H1 (cell line): ENCODE data around the gene L3MBTL4. TPM values are rescaled to one million over a fixed set of nuclear protein-coding genes. Genes with fewer than 3 reads are reported as not detected.

Experiments used
- CTCF ChIA-PET: fragments of 300-600 bp; sonication (Branson Sonifier 250); formaldehyde crosslinking; loops from one replicate; lab custom pipeline; 2021; ENCODE audit not compliant: partially characterized antibody; lab: Charles Lee
- POLR2A ChIA-PET: fragments of 300-600 bp; sonication (Branson Sonifier 250); formaldehyde crosslinking; loops from one replicate; lab custom pipeline; 2021; ENCODE audit warnings: inconsistent platforms; ENCODE audit not compliant: partially characterized antibody; lab: Charles Lee
- DNase-seq, 2 experiments: peaks; one replicate each; pipeline versions ENCODE4 v3.0.0 to v3.0.0-alpha.2; 2010 to 2022; ENCODE audit warnings: low spot score in 2 of 2, low read depth in 1 of 2, mixed read lengths in 1 of 2
- FAIRE-seq: peaks from 2 replicates; lab custom pipeline; 2011; peaks lifted over from hg19 to GRCh38; lab: Jason Lieb, UNC
- H2AFZ ChIP-seq: 2 replicates; pipeline ENCODE4 v1.8.1; 2012; ENCODE audit warnings: low read length, inconsistent platforms
- H2AK5ac ChIP-seq: 2 replicates; pipeline ENCODE4 v1.6.1; 2013; ENCODE audit warnings: low read depth, low read length
- H2BK120ac ChIP-seq: replicated peaks from 2 replicates; pipeline ENCODE3; 2013; ENCODE audit warnings: low read depth, low read length, inconsistent platforms
- H2BK12ac ChIP-seq: 2 replicates; pipeline ENCODE4 v1.6.1; 2013; ENCODE audit warnings: low read depth, low read length
- H2BK15ac ChIP-seq: 2 replicates; pipeline ENCODE4 v1.6.1; 2013; ENCODE audit warnings: low read length
- H2BK20ac ChIP-seq: 2 replicates; pipeline ENCODE4 v1.6.1; 2013; ENCODE audit warnings: low read length
- H2BK5ac ChIP-seq: 2 replicates; pipeline ENCODE4 v1.6.1; 2013; ENCODE audit warnings: low read depth, low read length
- H3K14ac ChIP-seq: 2 replicates; pipeline ENCODE4 v1.6.1; 2013; ENCODE audit warnings: inconsistent platforms; ENCODE audit not compliant: insufficient read length
- H3K18ac ChIP-seq: 2 replicates; pipeline ENCODE4 v1.6.1; 2013; ENCODE audit warnings: low read length; ENCODE audit errors: extremely low read depth
- H3K23ac ChIP-seq: 2 replicates; pipeline ENCODE4 v1.6.1; 2013; ENCODE audit warnings: inconsistent platforms; ENCODE audit not compliant: insufficient read length
- H3K23me2 ChIP-seq: 2 replicates; pipeline ENCODE4 v1.6.1; 2013; ENCODE audit warnings: low read depth, low read length
- H3K27ac ChIP-seq: 2 replicates; pipeline ENCODE4 v1.6.1; 2011; ENCODE audit warnings: low read depth, low read length, inconsistent platforms
- H3K27me3 ChIP-seq, 4 experiments: replicated peaks in 1 of 4; 1 replicate in 1 of 4; 2 replicates in 3 of 4; pipeline versions ENCODE4 v1.6.1 to v1.8.1; 2011 to 2013; ENCODE audit warnings: low read length in 3 of 4, mild to moderate bottlenecking in 3 of 4, inconsistent platforms in 2 of 4, mixed read lengths in 2 of 4, moderate library complexity in 1 of 4; ENCODE audit not compliant: control insufficient read depth in 3 of 4, insufficient read depth in 3 of 4; ENCODE audit errors: extremely low read depth in 1 of 4
- H3K36me3 ChIP-seq, 4 experiments: 2 replicates each; pipeline versions ENCODE4 v1.6.1 to v1.8.1; 2011 to 2013; ENCODE audit warnings: mild to moderate bottlenecking in 4 of 4, low read length in 3 of 4, moderate library complexity in 2 of 4, control low read depth in 1 of 4, inconsistent platforms in 1 of 4; ENCODE audit not compliant: insufficient read depth in 4 of 4, control insufficient read depth in 2 of 4
- H3K4ac ChIP-seq: replicated peaks from 2 replicates; pipeline ENCODE3; 2013; ENCODE audit warnings: low read length, low read depth, mixed read lengths, inconsistent platforms; ENCODE audit not compliant: insufficient read length
- H3K4me1 ChIP-seq, 4 experiments: replicated peaks in 1 of 4; 1 replicate in 1 of 4; 2 replicates in 3 of 4; pipeline versions ENCODE4 v1.6.1 to v1.8.1; 2011 to 2013; ENCODE audit warnings: low read length in 3 of 4, inconsistent platforms in 2 of 4, mixed read lengths in 1 of 4; ENCODE audit not compliant: insufficient read depth in 4 of 4, control insufficient read depth in 3 of 4
- H3K4me2 ChIP-seq, 2 experiments: 2 replicates each; pipeline versions ENCODE4 v1.6.1 to v1.8.1; 2011 to 2013; ENCODE audit warnings: low read depth in 2 of 2, low read length in 2 of 2, control low read depth in 1 of 2, inconsistent platforms in 1 of 2, mild to moderate bottlenecking in 1 of 2; ENCODE audit not compliant: insufficient read depth in 1 of 2
- H3K4me3 ChIP-seq, 4 experiments: fragments of 200-600, 300-600 bp in 1 of 4; sonication (generic), shearing (Covaris generic), sonication (Bioruptor Twin) in 1 of 4; 2 replicates each; pipeline versions ENCODE4 v1.5.1 to v1.8.1; 2011 to 2016; ENCODE audit warnings: low read length in 4 of 4, low read depth in 3 of 4, control low read depth in 2 of 4, inconsistent platforms in 2 of 4, mild to moderate bottlenecking in 2 of 4, mixed read lengths in 1 of 4, moderate library complexity in 1 of 4; ENCODE audit not compliant: insufficient read depth in 2 of 4; ENCODE audit errors: extremely low read depth in 1 of 4
- H3K56ac ChIP-seq: replicated peaks from 2 replicates; pipeline ENCODE3; 2013; ENCODE audit warnings: low read depth, mild to moderate bottlenecking, mixed read lengths, low read length, inconsistent platforms; ENCODE audit not compliant: insufficient read length
- H3K79me1 ChIP-seq: 2 replicates; pipeline ENCODE4 v1.6.1; 2013; ENCODE audit warnings: low read depth, low read length, control low read depth
- H3K79me2 ChIP-seq, 2 experiments: 2 replicates each; pipeline versions ENCODE4 v1.6.1 to v1.8.1; 2012 to 2013; ENCODE audit warnings: low read length in 2 of 2, mild to moderate bottlenecking in 2 of 2, inconsistent platforms in 1 of 2; ENCODE audit not compliant: insufficient read depth in 2 of 2, control insufficient read depth in 1 of 2
- H3K9ac ChIP-seq, 4 experiments: replicated peaks in 1 of 4; 1 replicate in 1 of 4; 2 replicates in 3 of 4; pipeline versions ENCODE4 v1.6.1 to v1.8.1; 2011 to 2013; ENCODE audit warnings: low read depth in 3 of 4, low read length in 3 of 4, control low read depth in 2 of 4, mild to moderate bottlenecking in 2 of 4, moderate library complexity in 2 of 4, inconsistent platforms in 1 of 4; ENCODE audit errors: extremely low read depth in 1 of 4
- H3K9me3 ChIP-seq, 2 experiments: 2 replicates each; pipeline versions ENCODE4 v1.6.1 to v1.8.1; 2012 to 2013; ENCODE audit warnings: mild to moderate bottlenecking in 2 of 2, moderate library complexity in 2 of 2, control low read depth in 1 of 2, inconsistent platforms in 1 of 2, low read depth in 1 of 2, low read length in 1 of 2, mixed read lengths in 1 of 2; ENCODE audit not compliant: insufficient read depth in 2 of 2
- H4K20me1 ChIP-seq, 2 experiments: replicated peaks in 1 of 2; 2 replicates each; pipeline versions ENCODE3 to v1.8.1; 2011 to 2013; ENCODE audit warnings: inconsistent platforms in 2 of 2, low read length in 2 of 2, mild to moderate bottlenecking in 1 of 2; ENCODE audit not compliant: insufficient read depth in 2 of 2, control insufficient read depth in 1 of 2
- H4K5ac ChIP-seq: 2 replicates; pipeline ENCODE4 v1.6.1; 2013; ENCODE audit warnings: low read length, low read depth, mixed read lengths, inconsistent platforms; ENCODE audit not compliant: insufficient read length
- H4K8ac ChIP-seq: 2 replicates; pipeline ENCODE4 v1.8.0; 2013; ENCODE audit warnings: mild to moderate bottlenecking, moderate library complexity, low read length, inconsistent platforms; ENCODE audit not compliant: insufficient read depth; ENCODE audit errors: extremely low read depth
- H4K91ac ChIP-seq: replicated peaks from 2 replicates; pipeline ENCODE3; 2013; ENCODE audit warnings: low read length, mixed read lengths, inconsistent platforms; ENCODE audit not compliant: insufficient read length
- CTBP2 ChIP-seq: IDR thresholded peaks from 2 replicates; pipeline ENCODE4 v1.7.0; 2011; ENCODE audit warnings: borderline replicate concordance, mild to moderate bottlenecking, moderate library complexity, mixed read lengths, low read length; ENCODE audit not compliant: insufficient read depth, insufficient read length
- EZH2 ChIP-seq: fragments of 200-600 bp; sonication (generic); IDR thresholded peaks from 2 replicates; pipeline ENCODE4 v1.7.1; 2012; ENCODE audit warnings: low read depth, mild to moderate bottlenecking, moderate library complexity, low read length, inconsistent platforms; ENCODE audit not compliant: severe bottlenecking
- KDM5A ChIP-seq: fragments of 200-600 bp; IDR thresholded peaks from 2 replicates; pipeline ENCODE4 v1.7.1; 2012; ENCODE audit warnings: mild to moderate bottlenecking, low read length, inconsistent platforms, mixed read lengths
- NRF1 ChIP-seq: IDR thresholded peaks from 2 replicates; pipeline ENCODE4 v1.6.1; 2011; ENCODE audit warnings: mild to moderate bottlenecking, low read depth, low read length, improper control_type of control experiment
- SIN3A ChIP-seq, 2 experiments: IDR thresholded peaks in 1 of 2; conservative IDR thresholded peaks in 1 of 2; 2 replicates each; pipeline ENCODE4 v1.6.1; 2011 to 2012; ENCODE audit warnings: low read length in 2 of 2, improper control_type of control experiment in 1 of 2, low read depth in 1 of 2, mild to moderate bottlenecking in 1 of 2
- USF2 ChIP-seq: IDR thresholded peaks from 2 replicates; pipeline ENCODE4 v1.6.1; 2011; ENCODE audit warnings: low read length, improper control_type of control experiment
- WGBS, 2 experiments: shearing (Covaris generic) in 1 of 2; methylation state at CpG; one replicate each; pipeline versions ENCODE4 v1.1.6 to v1.1.7; 2013 to 2015; ENCODE audit warnings: low lambda C conversion rate in 2 of 2, mixed read lengths in 2 of 2, inconsistent platforms in 1 of 2, low coverage in 1 of 2, missing lambda C conversion rate in 1 of 2; ENCODE audit not compliant: insufficient replicate concordance in 2 of 2, insufficient coverage in 1 of 2, insufficient read length in 1 of 2; ENCODE audit errors: extremely low coverage in 1 of 2, missing lambda C conversion rate in 1 of 2; 5-methylcytosine and 5-hydroxymethylcytosine counted together
- polyA plus RNA-seq, 7 experiments: library from polyadenylated mRNA; depleted of rRNA in 3 of 7; stranded (reverse) in 5 of 7; unstranded in 2 of 7; fragments of >200 nt in 5 of 7; fragments of 200-250 nt in 2 of 7; gene quantifications; 1 replicate in 5 of 7; 2 replicates in 1 of 7; 4 replicates in 1 of 7; pipeline versions ENCODE4 v1.2.1 to v1.2.3, GENCODE V29; 2011 to 2013; ENCODE audit warnings: missing spikeins in 2 of 7, mixed read lengths in 2 of 7
- total RNA-seq: library from RNA; stranded (reverse); fragmentation: NEBNext Ultra II Directional; extraction: Animal tissue kit (Norgen Biotek cat#: 25700); gene quantifications from 2 replicates; pipeline ENCODE4 v1.2.1, GENCODE V29; 2021

L3MBTL4 gene
- total and polyA plus RNA-seq, 2 of the 8 experiments (the other 6 are each of a cell fraction or from before 2014, with no cell fraction given): 1.0 to 2.1 TPM

GRCh38 chr18:5942591-5942990, 472.1 kb downstream of the L3MBTL4 start:
- 74% methylated on average over 6 of the region's 6 CpGs; no CpG with 5 or more reads in 1 of the 2 experiments for WGBS, 2 experiments
- TF ChIP-seq SIN3A (conservative IDR thresholded peaks at IDR 0.05 in 1 of 2, IDR thresholded peaks at IDR 0.05 in 1 of 2; ENCODE audit: low read depth in 1 of 2, low read length in 2 of 2) (no peak), KDM5A (no peak), USF2 (no peak), CTBP2 (no peak), EZH2 (no peak), NRF1 (no peak)

More at GRCh38 chr18:5942591-5942990, 472.1 kb downstream of the L3MBTL4 start:
- Histone ChIP-seq H2BK5ac (no peak overlapping the region; the same call in 1 of the 2 replicates), H3K79me1 (no peaks in the 10 kb centered on the region), H2BK12ac (peak overlapping the region; percentile 77; the same call in 1 of the 2 replicates), H3K9ac (no peak overlapping the region), H2BK120ac (no peak overlapping the region), H4K5ac (no peak overlapping the region), H3K27me3 (no peaks in the 10 kb centered on the region), H4K8ac (no peak overlapping the region), H3K4me3 (no peak overlapping the region), H2BK20ac (no peak overlapping the region), H2BK15ac (no peak overlapping the region), H3K79me2 (no peaks in the 10 kb centered on the region), H3K27ac (no peak overlapping the region), H4K20me1 (no peaks in the 10 kb centered on the region), H3K4me1 (peaks cover 2 to 10% (median 8%) of the 10 kb centered on the region in 4 experiments; a peak in 5 of 7 replicates), H3K4me2 (peak overlapping the region in 1 of 2 experiments; percentile 56; a peak in 1 of 4 replicates), H2AFZ (no peak overlapping the region), H3K14ac (no peak overlapping the region), H3K36me3 (no peaks in the 10 kb centered on the region), H3K9me3 (no peaks in the 10 kb centered on the region), H3K23ac (no peak overlapping the region), H4K91ac (peak overlapping the region; percentile 67), H3K56ac (no peak overlapping the region), H3K23me2 (no peaks in the 10 kb centered on the region), H3K4ac (no peak overlapping the region), H2AK5ac (no peak overlapping the region), H3K18ac (no peak overlapping the region)
- FAIRE-seq (no peak), DNase-seq (no peak)
- ChIA-PET CTCF (interaction anchor here (0.9 kb wide), 1 partner anchor 63 kb away, joined by 3 read pairs; no protein-coding TSS in a partner anchor), POLR2A (interaction anchor here (1.3 kb wide), 1 partner anchor 33 kb away, joined by 4 read pairs; no protein-coding TSS in a partner anchor)
